Measurements from ENCODE around the gene CNDP1. TPM values are rescaled to one million over a fixed set of nuclear protein-coding genes. Genes with fewer than 3 reads are reported as not detected.

Gene CNDP1
- total and polyA plus RNA-seq, 2 donors (not counting 1 experiment from before 2014, with no cell fraction given), result 0.19 to 0.57 TPM

DNA sequence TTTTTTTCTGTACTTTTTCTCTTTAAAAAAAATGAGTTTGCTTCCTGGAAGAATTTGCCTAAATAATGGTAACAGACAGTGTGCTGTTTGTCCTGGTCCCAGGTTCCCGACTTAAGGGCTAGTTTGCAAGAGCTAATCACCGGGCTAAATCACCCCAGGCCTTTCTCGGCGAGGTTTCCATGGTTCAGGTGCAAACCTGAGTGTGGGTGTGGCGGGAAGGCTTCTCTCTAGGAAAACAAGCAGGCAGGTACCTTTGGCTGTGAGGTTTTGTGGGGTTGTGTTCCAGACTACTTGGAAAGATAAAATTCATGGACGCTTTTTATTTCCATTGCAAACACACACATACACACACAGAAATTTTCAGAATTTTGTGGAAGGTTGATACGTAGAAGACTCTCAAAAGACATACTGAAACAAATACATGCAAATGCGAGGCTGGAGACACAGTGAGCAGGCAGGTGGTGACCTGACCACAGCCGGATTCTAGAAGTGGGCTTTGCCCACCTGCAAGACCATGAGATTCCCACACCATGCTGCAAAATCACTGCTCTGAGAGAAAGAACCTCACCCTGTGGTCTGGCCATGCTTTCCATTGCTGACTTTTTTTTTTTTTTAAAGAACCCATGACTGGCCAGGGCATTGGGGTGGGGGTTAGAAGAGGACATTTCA is 815 bp downstream of the CNDP1 start:
- no peak overlapping the region for H3K27ac Mint-ChIP-seq
- CTCF ChIA-PET, result no interaction called here
- TF ChIP-seq EZH2 (IDR thresholded peaks at IDR 0.05; ENCODE audit: borderline replicate concordance, insufficient read depth, low read depth, low read length, poor library complexity, severe bottlenecking), result no peak
- TF ChIP-seq, protein P1, sequence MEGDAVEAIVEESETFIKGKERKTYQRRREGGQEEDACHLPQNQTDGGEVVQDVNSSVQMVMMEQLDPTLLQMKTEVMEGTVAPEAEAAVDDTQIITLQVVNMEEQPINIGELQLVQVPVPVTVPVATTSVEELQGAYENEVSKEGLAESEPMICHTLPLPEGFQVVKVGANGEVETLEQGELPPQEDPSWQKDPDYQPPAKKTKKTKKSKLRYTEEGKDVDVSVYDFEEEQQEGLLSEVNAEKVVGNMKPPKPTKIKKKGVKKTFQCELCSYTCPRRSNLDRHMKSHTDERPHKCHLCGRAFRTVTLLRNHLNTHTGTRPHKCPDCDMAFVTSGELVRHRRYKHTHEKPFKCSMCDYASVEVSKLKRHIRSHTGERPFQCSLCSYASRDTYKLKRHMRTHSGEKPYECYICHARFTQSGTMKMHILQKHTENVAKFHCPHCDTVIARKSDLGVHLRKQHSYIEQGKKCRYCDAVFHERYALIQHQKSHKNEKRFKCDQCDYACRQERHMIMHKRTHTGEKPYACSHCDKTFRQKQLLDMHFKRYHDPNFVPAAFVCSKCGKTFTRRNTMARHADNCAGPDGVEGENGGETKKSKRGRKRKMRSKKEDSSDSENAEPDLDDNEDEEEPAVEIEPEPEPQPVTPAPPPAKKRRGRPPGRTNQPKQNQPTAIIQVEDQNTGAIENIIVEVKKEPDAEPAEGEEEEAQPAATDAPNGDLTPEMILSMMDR (IDR thresholded peaks at IDR 0.05), result no peak
- H4K20me1 ChIP-seq (ENCODE audit: control insufficient read depth, insufficient read depth, low read length, poor library complexity, severe bottlenecking), result no peaks in the 10 kb centered on the region
- peaks cover 3% of the 10 kb centered on the region for H3K27me3 Mint-ChIP-seq
- no peak overlapping the region for H3K4me3 Mint-ChIP-seq
- POLR2A ChIA-PET, result no interaction called here
- peaks cover 0 to 2% (median 0%) of the 10 kb centered on the region in 4 experiments for H3K27me3 ChIP-seq (replicated peaks in 1 of 4; ENCODE audit: control extremely low read depth in 1 of 4, control insufficient read depth in 3 of 4, insufficient read depth in 4 of 4, low read length in 3 of 4)
- H3K9me3 Mint-ChIP-seq (ENCODE audit: insufficient read depth), result no peaks in the 10 kb centered on the region
- H3K4me1 ChIP-seq (ENCODE audit: control insufficient read depth in 2 of 2, insufficient read depth in 2 of 2, low read length in 2 of 2), result no peaks in the 10 kb centered on the region
- intact Hi-C loops (cut with micrococcal nuclease), result no loop called here
- H3K4me3 ChIP-seq (ENCODE audit: control extremely low read depth in 1 of 5, extremely low read depth in 1 of 5, insufficient read depth in 1 of 5, low read depth in 2 of 5, low read length in 4 of 5), result no peak overlapping the region
- H3K9me3 ChIP-seq (ENCODE audit: control extremely low read depth in 1 of 3, control insufficient read depth in 2 of 3, insufficient read depth in 1 of 3, low read length in 2 of 3), result peaks cover 0 to 3% (median 0%) of the 10 kb centered on the region in 3 donors
- DNase-seq (no peak), ATAC-seq (ENCODE audit: low read depth) (no peak)
- no peak overlapping the region for H3K4me2 ChIP-seq (replicated peaks; ENCODE audit: low read depth, low read length, poor library complexity, severe bottlenecking)
- no peaks in the 10 kb centered on the region for H3K79me2 ChIP-seq (ENCODE audit: control insufficient read depth, insufficient read depth, low read length)
- WGBS (ENCODE audit: insufficient coverage), result 68% methylated on average over 7 of the region's 9 CpGs
- no peaks in the 10 kb centered on the region for H3K4me1 Mint-ChIP-seq
- H2AFZ ChIP-seq (ENCODE audit: insufficient read depth, low read depth, low read length, poor library complexity, severe bottlenecking), result no peak overlapping the region
- H3K36me3 ChIP-seq (replicated peaks in 1 of 2; ENCODE audit: control extremely low read depth in 1 of 2, control insufficient read depth in 1 of 2, extremely low read depth in 1 of 2, insufficient read depth in 2 of 2, low read length in 1 of 2), result no peaks in the 10 kb centered on the region
- H3K9ac ChIP-seq (ENCODE audit: low read length), result no peak overlapping the region
- H3K27ac ChIP-seq (ENCODE audit: low read length in 2 of 2), result no peak overlapping the region

DNA sequence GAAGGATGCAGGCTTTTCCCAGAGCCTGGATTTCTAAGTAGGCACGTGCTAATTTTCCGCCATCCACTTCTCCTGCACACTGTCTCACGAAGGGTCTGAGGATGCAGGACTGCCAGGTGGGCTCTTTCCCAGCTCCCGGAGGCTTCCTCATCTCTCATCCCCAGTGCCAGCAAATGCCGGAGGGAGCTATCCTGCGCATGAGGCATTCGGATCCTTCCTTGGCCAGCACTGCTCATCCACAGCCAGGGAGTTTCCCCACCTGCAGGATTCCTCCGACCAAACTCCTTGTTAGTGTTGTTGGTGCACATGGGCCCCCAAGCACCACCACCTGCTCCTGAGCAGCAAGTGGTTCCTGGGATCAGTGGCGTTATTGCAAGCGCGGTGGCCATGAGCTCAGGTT is 5.0 kb downstream of the CNDP1 start:
- no peak for TF ChIP-seq EZH2 (IDR thresholded peaks at IDR 0.05; ENCODE audit: borderline replicate concordance, insufficient read depth, low read depth, low read length, poor library complexity, severe bottlenecking)
- TF ChIP-seq, protein P1 (IDR thresholded peaks at IDR 0.05), result no peak
- Histone ChIP-seq H3K27ac (ENCODE audit: low read length in 2 of 2) (no peak overlapping the region), H3K4me2 (replicated peaks; ENCODE audit: low read depth, low read length, poor library complexity, severe bottlenecking) (no peak overlapping the region), H3K9me3 (ENCODE audit: control extremely low read depth in 1 of 3, control insufficient read depth in 2 of 3, insufficient read depth in 1 of 3, low read length in 2 of 3) (peaks cover 0 to 8% (median 0%) of the 10 kb centered on the region in 3 donors), H3K4me1 (ENCODE audit: control insufficient read depth in 2 of 2, insufficient read depth in 2 of 2, low read length in 2 of 2) (no peaks in the 10 kb centered on the region), H2AFZ (ENCODE audit: insufficient read depth, low read depth, low read length, poor library complexity, severe bottlenecking) (no peak overlapping the region), H3K36me3 (replicated peaks in 1 of 2; ENCODE audit: control extremely low read depth in 1 of 2, control insufficient read depth in 1 of 2, extremely low read depth in 1 of 2, insufficient read depth in 2 of 2, low read length in 1 of 2) (no peaks in the 10 kb centered on the region), H3K9ac (ENCODE audit: low read length) (no peak overlapping the region), H3K27me3 (replicated peaks in 1 of 4; ENCODE audit: control extremely low read depth in 1 of 4, control insufficient read depth in 3 of 4, insufficient read depth in 4 of 4, low read length in 3 of 4) (peaks cover 0 to 5% (median 0%) of the 10 kb centered on the region in 4 experiments), H3K79me2 (ENCODE audit: control insufficient read depth, insufficient read depth, low read length) (no peaks in the 10 kb centered on the region), H3K4me3 (ENCODE audit: control extremely low read depth in 1 of 5, extremely low read depth in 1 of 5, insufficient read depth in 1 of 5, low read depth in 2 of 5, low read length in 4 of 5) (no peak overlapping the region), H4K20me1 (ENCODE audit: control insufficient read depth, insufficient read depth, low read length, poor library complexity, severe bottlenecking) (no peaks in the 10 kb centered on the region)
- ChIA-PET CTCF (no interaction called here), POLR2A (no interaction called here)
- Mint-ChIP-seq H3K4me3 (no peak overlapping the region), H3K9me3 (ENCODE audit: insufficient read depth) (no peaks in the 10 kb centered on the region), H3K4me1 (no peaks in the 10 kb centered on the region), H3K27me3 (peaks cover 2% of the 10 kb centered on the region), H3K27ac (no peak overlapping the region)
- WGBS (ENCODE audit: insufficient coverage), result 98% methylated on average over 11 of the region's 11 CpGs
- intact Hi-C loops (cut with micrococcal nuclease), result no loop called here
- ATAC-seq (ENCODE audit: low read depth) (no peak), DNase-seq (no peak)

Measured in B cell (primary cell).